RWPE1 (cell line): Measurements from ENCODE around the gene DNAH2.

Source experiments
- CTCF ChIA-PET: fragments of 350-600 bp; sonication (Branson Sonifier 250); formaldehyde crosslinking; extraction: SDS; loops from one replicate; lab custom pipeline; 2021; lab: Yijun Ruan, JAX
- POLR2A ChIA-PET: fragments of 400-600 bp; formaldehyde crosslinking; extraction: SDS; loops from one replicate; lab custom pipeline; 2020; ENCODE audit warnings: antibody characterized with exemption; ENCODE audit not compliant: low non-redundant PET; lab: Yijun Ruan, JAX
- DNase-seq: peaks from one replicate; pipeline ENCODE4 v3.0.0; 2012; ENCODE audit warnings: low spot score
- H3K27ac ChIP-seq: fragments of 450-650 bp; 2 replicates; pipeline ENCODE4 v1.5.1; 2017
- CTCF ChIP-seq: fragments of 450-650 bp; conservative IDR thresholded peaks from 2 replicates; pipeline ENCODE4 v1.5.1; 2017; ENCODE audit warnings: low read depth, mild to moderate bottlenecking

Gene DNAH2

GRCh38 chr17:7818026-7818425 lies 100.5 kb downstream of the DNAH2 start:
- no peak for TF ChIP-seq CTCF
- POLR2A ChIA-PET = no interaction called here
- no peak overlapping the region for H3K27ac ChIP-seq
- DNase-seq = no peak
- CTCF ChIA-PET = no interaction called here

- no peak for DNase-seq
- no peak for TF ChIP-seq CTCF
- H3K27ac ChIP-seq = no peak overlapping the region
- CTCF ChIA-PET = interaction anchor here (0.5 kb wide), 1 partner anchor 55 kb away, joined by 3 read pairs; no protein-coding TSS in a partner anchor
- POLR2A ChIA-PET = no interaction called here
Measured at GRCh38 chr17:7818746-7819645, 101.5 kb downstream of the DNAH2 start.

- DNase-seq = no peak
- POLR2A ChIA-PET = no interaction called here
- CTCF ChIA-PET = interaction anchor here (2.6 kb wide), 1 partner anchor 169 kb away, joined by 9 read pairs; no protein-coding TSS in a partner anchor
- H3K27ac ChIP-seq = no peak overlapping the region
- no peak for TF ChIP-seq CTCF
Measured at GRCh38 chr17:7820231-7820630, 102.7 kb downstream of the DNAH2 start.

GRCh38 chr17:7822126-7822525 lies 104.6 kb downstream of the DNAH2 start:
- CTCF ChIA-PET = interaction anchor here (0.6 to 2.6 kb wide), 5 partner anchors 11 to 167 kb away, joined by 4 to 10 read pairs (median 8); partner anchors contain the start of gene KDM6B
- POLR2A ChIA-PET = no interaction called here
- DNase-seq = no peak
- no peak overlapping the region for H3K27ac ChIP-seq
- TF ChIP-seq CTCF = no peak

- TF ChIP-seq CTCF = no peak
- CTCF ChIA-PET = interaction anchor here (0.7 to 1.9 kb wide), 2 partner anchors 10 to 1449 kb away, joined by 3 to 10 read pairs; partner anchors contain the start of gene KDM6B
- POLR2A ChIA-PET = no interaction called here
- no peak overlapping the region for H3K27ac ChIP-seq
- DNase-seq = no peak
Measured at GRCh38 chr17:7823581-7824001, 106.0 kb downstream of the DNAH2 start.

GRCh38 chr17:7824021-7824924 lies 106.7 kb downstream of the DNAH2 start:
- POLR2A ChIA-PET = interaction anchor here (0.9 kb wide), 1 partner anchor 20 kb away, joined by 4 read pairs; no protein-coding TSS in a partner anchor
- H3K27ac ChIP-seq = no peak overlapping the region
- TF ChIP-seq CTCF = no peak
- no peak for DNase-seq
- CTCF ChIA-PET = interaction anchor here (0.6 to 1.9 kb wide), 5 partner anchors 9 to 1450 kb away, joined by 3 to 10 read pairs (median 7); partner anchors contain the start of gene KDM6B
